B cell (primary cell): ENCODE measurements around the gene ORAI2.

Experiments
- CTCF ChIP-seq: fragments of 200-600 bp; IDR thresholded peaks from one replicate; pipeline ENCODE4 v1.8.0; 2022; ENCODE audit warnings: antibody characterized with exemption, mild to moderate bottlenecking
- EZH2 ChIP-seq: IDR thresholded peaks from 2 replicates; pipeline ENCODE4 v1.6.1; 2012; ENCODE audit warnings: borderline replicate concordance, low read depth, mild to moderate bottlenecking, moderate library complexity, low read length; ENCODE audit not compliant: insufficient read depth, poor library complexity, severe bottlenecking

- TF ChIP-seq CTCF (peak; percentile 25), EZH2 (no peak)
Measured at GRCh38 chr7:102464577-102465280, 31.4 kb downstream of the ORAI2 start, which contains the start of the genes ALKBH4 and LRWD1.
